C4-2B (cell line): ENCODE measurements around the gene PRKCA.

Experiments used
- CTCF ChIP-seq: fragments of 450-650 bp; conservative IDR thresholded peaks from 2 replicates; pipeline ENCODE4 v1.5.1; 2017; ENCODE audit warnings: mild to moderate bottlenecking
- ZFX ChIP-seq: fragments of 450-650 bp; IDR thresholded peaks from 2 replicates; pipeline ENCODE4 v1.6.1; 2017

GRCh38 chr17:66748578-66748977 is 446.2 kb downstream of the PRKCA start:
- no peak for TF ChIP-seq CTCF
- TF ChIP-seq ZFX, result no peak
